Measurements from ENCODE around the gene NTHL1. TPM values are rescaled to one million over a fixed set of nuclear protein-coding genes. Genes with fewer than 3 reads are reported as not detected.

The NTHL1 gene
- total RNA-seq, 1 experiment from 2014 or later, result 51.6 TPM

DNA sequence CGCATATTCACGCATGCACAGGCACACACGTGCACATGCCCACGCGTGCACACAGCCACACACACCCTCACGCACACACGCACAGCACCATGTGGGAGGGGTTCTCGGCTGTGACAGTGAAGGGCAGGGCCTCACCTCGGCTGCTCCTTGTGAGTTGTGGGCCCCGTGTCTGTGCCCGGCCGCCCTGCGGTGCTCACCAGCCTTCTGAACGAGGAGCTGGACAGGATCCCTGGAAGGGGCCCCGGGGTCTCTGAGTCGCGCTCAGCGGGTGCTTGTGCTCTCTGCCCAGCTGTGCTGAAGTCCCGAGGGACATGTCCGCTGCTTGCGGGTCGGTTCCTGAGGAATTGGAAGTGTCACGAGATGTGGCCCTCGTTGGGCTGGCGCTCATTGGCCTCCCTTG, 16.2 kb upstream of the NTHL1 start:
- TF ChIP-seq EZH2 (IDR thresholded peaks at IDR 0.05; ENCODE audit: borderline replicate concordance, low read depth, low read length, poor library complexity, severe bottlenecking) (no peak), CTCF (conservative IDR thresholded peaks at IDR 0.05; ENCODE audit: low read depth, low read length) (no peak)
- no TSS peak for BruUV-seq (replicated peaks)
- CTCF ChIA-PET, result no interaction called here

DNA sequence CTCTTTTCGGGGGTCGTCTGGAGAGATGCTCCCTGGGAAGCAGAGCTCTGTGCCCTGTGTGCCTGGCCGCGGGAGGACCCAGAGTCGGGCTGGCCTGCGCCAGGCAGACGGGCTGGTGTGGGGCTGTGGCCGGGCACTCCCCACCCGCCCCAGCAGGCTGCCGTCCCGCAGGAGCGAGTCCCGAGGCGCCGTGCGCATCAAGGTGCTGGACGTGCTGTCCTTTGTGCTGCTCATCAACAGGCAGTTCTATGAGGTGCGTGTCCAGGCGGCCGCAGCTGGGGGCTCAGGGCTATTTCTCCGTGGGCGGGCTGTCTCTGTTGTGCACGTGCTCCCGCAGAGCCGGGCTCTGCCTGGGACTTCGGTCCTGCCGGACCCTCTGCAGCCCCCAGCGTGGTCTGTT, 15.2 kb upstream of the NTHL1 start:
- CTCF ChIA-PET, result no interaction called here
- no peak for DNase-seq (ENCODE audit: low spot score)
- Histone ChIP-seq H3K4me1 (ENCODE audit: insufficient read depth, low read length, poor library complexity, severe bottlenecking) (no peaks in the 10 kb centered on the region), H3K36me3 (ENCODE audit: insufficient read depth, low read length, poor library complexity, severe bottlenecking) (peaks cover 8% of the 10 kb centered on the region), H3K27me3 (replicated peaks; ENCODE audit: insufficient read depth, low read depth, low read length, poor library complexity) (no peaks in the 10 kb centered on the region), H3K27ac (ENCODE audit: low read depth, low read length, poor library complexity, severe bottlenecking) (no peak overlapping the region), H3K4me3 (ENCODE audit: low read depth, low read length, poor library complexity, severe bottlenecking) (no peak overlapping the region), H3K9me3 (ENCODE audit: low read depth, low read length, poor library complexity, severe bottlenecking) (no peaks in the 10 kb centered on the region)
- intact Hi-C loops (cut with micrococcal nuclease; ENCODE audit: unreplicated experiment), result no loop called here
- POLR2A ChIA-PET (ENCODE audit: low non-redundant PET), result no interaction called here
- no peak for TF ChIP-seq EZH2 (IDR thresholded peaks at IDR 0.05; ENCODE audit: borderline replicate concordance, low read depth, low read length, poor library complexity, severe bottlenecking)
- TF ChIP-seq CTCF (conservative IDR thresholded peaks at IDR 0.05; ENCODE audit: low read depth, low read length), result no peak
- BruUV-seq (replicated peaks), result no TSS peak

More for the DNA sequence above, 16.2 kb upstream of the NTHL1 start:
- H3K4me3 ChIP-seq (ENCODE audit: low read depth, low read length, poor library complexity, severe bottlenecking), result no peak overlapping the region
- H3K9me3 ChIP-seq (ENCODE audit: low read depth, low read length, poor library complexity, severe bottlenecking), result no peaks in the 10 kb centered on the region
- no peak for DNase-seq (ENCODE audit: low spot score)
- intact Hi-C loops (cut with micrococcal nuclease; ENCODE audit: unreplicated experiment), result no loop called here
- POLR2A ChIA-PET (ENCODE audit: low non-redundant PET), result no interaction called here
- H3K4me1 ChIP-seq (ENCODE audit: insufficient read depth, low read length, poor library complexity, severe bottlenecking), result no peaks in the 10 kb centered on the region
- peaks cover 8% of the 10 kb centered on the region for H3K36me3 ChIP-seq (ENCODE audit: insufficient read depth, low read length, poor library complexity, severe bottlenecking)
- no peaks in the 10 kb centered on the region for H3K27me3 ChIP-seq (replicated peaks; ENCODE audit: insufficient read depth, low read depth, low read length, poor library complexity)
- no peak overlapping the region for H3K27ac ChIP-seq (ENCODE audit: low read depth, low read length, poor library complexity, severe bottlenecking)

DNA sequence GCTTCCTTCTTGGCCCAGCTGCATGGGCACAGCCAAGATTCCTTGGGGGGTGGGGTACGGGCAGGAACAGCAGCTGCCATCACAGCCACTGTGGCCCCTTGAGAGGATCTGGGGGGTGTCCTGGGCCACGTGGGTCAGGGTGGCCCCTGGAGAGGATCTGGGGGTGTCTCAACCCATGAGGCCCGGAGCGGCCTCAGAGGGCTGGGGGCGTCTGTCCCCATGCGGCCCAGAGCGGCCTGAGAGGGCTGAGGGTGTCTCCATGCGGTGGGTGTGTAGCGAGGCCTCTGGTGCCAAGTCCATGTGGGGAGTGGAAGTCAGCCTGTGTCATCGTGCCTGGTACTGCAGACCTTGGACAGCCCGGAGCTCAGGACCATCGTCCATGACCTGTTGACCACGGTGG, 13.9 kb upstream of the NTHL1 start:
- peaks cover 7% of the 10 kb centered on the region for H3K36me3 ChIP-seq (ENCODE audit: insufficient read depth, low read length, poor library complexity, severe bottlenecking)
- TF ChIP-seq EZH2 (IDR thresholded peaks at IDR 0.05; ENCODE audit: borderline replicate concordance, low read depth, low read length, poor library complexity, severe bottlenecking), result no peak
- TF ChIP-seq CTCF (conservative IDR thresholded peaks at IDR 0.05; ENCODE audit: low read depth, low read length), result no peak
- no TSS peak for BruUV-seq (replicated peaks)

More for the DNA sequence above, 13.9 kb upstream of the NTHL1 start:
- Histone ChIP-seq H3K27me3 (replicated peaks; ENCODE audit: insufficient read depth, low read depth, low read length, poor library complexity) (no peaks in the 10 kb centered on the region), H3K27ac (ENCODE audit: low read depth, low read length, poor library complexity, severe bottlenecking) (no peak overlapping the region), H3K4me1 (ENCODE audit: insufficient read depth, low read length, poor library complexity, severe bottlenecking) (no peaks in the 10 kb centered on the region), H3K4me3 (ENCODE audit: low read depth, low read length, poor library complexity, severe bottlenecking) (no peak overlapping the region), H3K9me3 (ENCODE audit: low read depth, low read length, poor library complexity, severe bottlenecking) (no peaks in the 10 kb centered on the region)
- CTCF ChIA-PET, result no interaction called here
- POLR2A ChIA-PET (ENCODE audit: low non-redundant PET), result no interaction called here
- intact Hi-C loops (cut with micrococcal nuclease; ENCODE audit: unreplicated experiment), result no loop called here
- DNase-seq (ENCODE audit: low spot score), result no peak
